ENCODE data around the gene DUSP5. TPM values are rescaled to one million over a fixed set of nuclear protein-coding genes. Genes with fewer than 3 reads are reported as not detected.

The DUSP5 gene
- total RNA-seq, 1 experiment from 2014 or later: 137 TPM

DNA sequence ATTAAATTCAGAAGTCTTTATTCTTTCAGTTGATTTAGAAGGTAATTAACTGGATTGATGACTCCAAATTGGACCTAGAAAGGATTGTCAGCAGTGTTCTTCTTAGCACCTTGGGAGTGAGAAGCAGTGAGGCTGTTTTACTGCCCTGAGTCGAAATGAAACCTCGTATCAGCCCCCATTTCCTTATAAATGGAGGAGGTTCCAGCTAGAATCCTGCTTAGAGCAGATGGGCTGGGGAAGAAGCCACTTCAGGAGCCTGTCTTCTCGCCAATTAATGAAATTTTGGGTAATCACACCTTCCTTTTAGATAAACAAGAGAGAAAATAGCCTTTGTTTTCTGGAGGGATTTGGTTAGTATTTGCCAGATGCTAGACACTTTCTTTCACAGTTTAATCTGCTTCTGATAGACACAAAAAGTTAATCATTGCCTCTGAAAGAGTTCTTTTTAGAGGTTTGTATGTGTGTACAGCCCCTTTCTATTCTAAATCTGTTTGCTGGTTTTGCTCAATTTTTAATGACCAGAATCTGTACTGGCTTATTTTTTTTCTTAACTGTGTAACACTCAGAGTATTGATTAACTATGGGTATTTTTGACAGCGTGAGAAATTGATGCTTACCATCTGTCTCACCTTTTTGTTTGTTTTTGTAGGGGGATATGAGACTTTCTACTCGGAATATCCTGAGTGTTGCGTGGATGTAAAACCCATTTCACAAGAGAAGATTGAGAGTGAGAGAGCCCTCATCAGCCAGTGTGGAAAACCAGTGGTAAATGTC, 4.6 kb downstream of the DUSP5 start:
- Histone ChIP-seq H3K9me3 (ENCODE audit: control insufficient read depth in 1 of 2, insufficient read depth in 1 of 2, low read depth in 1 of 2, low read length in 2 of 2) (no peaks in the 10 kb centered on the region), H3K79me2 (ENCODE audit: insufficient read depth, low read length) (peaks cover 97% of the 10 kb centered on the region), H3K4me3 (replicated peaks in 1 of 2; ENCODE audit: low read depth in 1 of 2, low read length in 2 of 2) (no peak overlapping the region), H4K20me1 (ENCODE audit: insufficient read depth) (peaks cover 66% of the 10 kb centered on the region; the same call in 1 of the 2 replicates), H3K36me3 (ENCODE audit: control insufficient read depth in 1 of 2, insufficient read depth in 2 of 2, low read length in 2 of 2) (peaks cover 38 to 74% of the 10 kb centered on the region in 2 experiments), H3K4me2 (ENCODE audit: low read length) (peak overlapping the region; percentile 90), H3K27ac (ENCODE audit: low read depth, low read length) (peak overlapping the region; percentile 65; the same call in 1 of the 2 replicates), H3K27me3 (ENCODE audit: insufficient read depth, low read length) (no peaks in the 10 kb centered on the region), H3K9ac (ENCODE audit: low read length) (peak overlapping the region; percentile 86), H3K4me1 (ENCODE audit: control insufficient read depth in 1 of 2, insufficient read depth in 2 of 2, low read length in 2 of 2) (peaks cover 45 to 61% of the 10 kb centered on the region in 2 experiments), H3K9me2 (ENCODE audit: insufficient read depth) (no peaks in the 10 kb centered on the region), H2AFZ (ENCODE audit: low read depth, low read length, poor library complexity, severe bottlenecking) (no peak overlapping the region)
- DNase-seq (ENCODE audit: low read depth, low spot score) (no peak), ATAC-seq (no peak)
- CTCF ChIA-PET: no interaction called here
- TF ChIP-seq POLR2A (IDR thresholded peaks at IDR 0.05; ENCODE audit: borderline replicate concordance, extremely low read depth, insufficient read depth, insufficient read length) (no peak), POLR2AphosphoS5 (IDR thresholded peaks at IDR 0.05; ENCODE audit: low read depth, low read length) (peak; percentile 31; the same call in 1 of the 2 replicates)
- RAD21 ChIA-PET (ENCODE audit: low non-redundant PET in 1 of 2, low total read pairs in 2 of 2, uncharacterized antibody in 2 of 2, unreplicated experiment in 2 of 2): interaction anchor here (0.5 to 1.0 kb wide), 2 partner anchors 28 to 197 kb away, joined by 3 read pairs; partner anchors contain the start of gene SMNDC1 (in 1 of the 2)
- no TSS peak for BruUV-seq (replicated peaks)
- intact Hi-C loops (cut with micrococcal nuclease): loop anchor here (5.0 kb wide), 1 partner anchor 100 kb away; no protein-coding TSS in a partner anchor
- POLR2A ChIA-PET: interaction anchor here (0.6 to 24.1 kb wide), 7 partner anchors 10 to 197 kb away, joined by 4 to 438 read pairs (median 7); partner anchors contain the start of gene SMNDC1

DNA sequence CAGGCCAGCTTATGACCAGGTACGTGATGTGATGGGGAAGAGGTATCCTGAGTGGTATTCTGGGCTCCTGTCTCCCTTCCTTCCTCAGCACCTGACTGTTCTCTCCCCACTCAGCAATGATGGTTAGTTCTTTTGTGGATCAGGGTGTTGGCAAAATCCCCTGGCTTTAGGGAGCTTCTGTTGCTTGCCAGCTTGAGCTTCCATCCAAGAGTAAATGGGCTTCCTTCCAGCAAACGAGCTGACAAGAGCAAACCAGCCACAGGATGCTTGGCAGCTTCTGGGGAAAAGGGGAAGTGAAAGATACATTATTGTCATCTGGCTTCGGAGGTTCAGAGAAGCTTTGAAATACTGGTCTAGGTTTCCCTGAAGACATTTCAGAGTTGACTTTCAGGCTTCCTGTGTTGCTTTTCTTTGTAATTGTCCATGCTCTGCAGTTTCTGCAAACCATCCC, 5.2 kb downstream of the DUSP5 start:
- ChIA-PET RAD21 (ENCODE audit: low non-redundant PET in 1 of 2, low total read pairs in 2 of 2, uncharacterized antibody in 2 of 2, unreplicated experiment in 2 of 2) (interaction anchor here (0.5 to 1.0 kb wide), 2 partner anchors 27 to 198 kb away, joined by 3 read pairs; partner anchors contain the start of gene SMNDC1 (in 1 of the 2)), CTCF (no interaction called here), POLR2A (interaction anchor here (1.5 to 24.1 kb wide), 6 partner anchors 10 to 198 kb away, joined by 4 to 438 read pairs (median 8); partner anchors contain the start of gene SMNDC1)
- Histone ChIP-seq H3K4me2 (ENCODE audit: low read length) (peak overlapping the region; percentile 90; the same call in 1 of the 2 replicates), H3K27me3 (ENCODE audit: insufficient read depth, low read length) (no peaks in the 10 kb centered on the region), H3K36me3 (ENCODE audit: control insufficient read depth in 1 of 2, insufficient read depth in 2 of 2, low read length in 2 of 2) (peaks cover 44 to 80% of the 10 kb centered on the region in 2 experiments), H3K79me2 (ENCODE audit: insufficient read depth, low read length) (peaks cover 100% of the 10 kb centered on the region), H3K4me1 (ENCODE audit: control insufficient read depth in 1 of 2, insufficient read depth in 2 of 2, low read length in 2 of 2) (peaks cover 45 to 62% of the 10 kb centered on the region in 2 experiments), H3K9me3 (ENCODE audit: control insufficient read depth in 1 of 2, insufficient read depth in 1 of 2, low read depth in 1 of 2, low read length in 2 of 2) (no peaks in the 10 kb centered on the region), H3K4me3 (replicated peaks in 1 of 2; ENCODE audit: low read depth in 1 of 2, low read length in 2 of 2) (no peak overlapping the region), H3K9ac (ENCODE audit: low read length) (peak overlapping the region; percentile 86; the same call in 1 of the 2 replicates), H3K9me2 (ENCODE audit: insufficient read depth) (no peaks in the 10 kb centered on the region), H2AFZ (ENCODE audit: low read depth, low read length, poor library complexity, severe bottlenecking) (no peak overlapping the region), H3K27ac (ENCODE audit: low read depth, low read length) (no peak overlapping the region; the same call in 1 of the 2 replicates), H4K20me1 (ENCODE audit: insufficient read depth) (peaks cover 69% of the 10 kb centered on the region; the same call in 1 of the 2 replicates)
- TF ChIP-seq ELF1 (IDR thresholded peaks at IDR 0.05; ENCODE audit: borderline replicate concordance, low read depth) (no peak), CEBPB (IDR thresholded peaks at IDR 0.05; ENCODE audit: low read depth) (no peak), EGR1 (IDR thresholded peaks at IDR 0.05; ENCODE audit: low read depth) (no peak), EZH2phosphoT487 (IDR thresholded peaks at IDR 0.05; ENCODE audit: borderline replicate concordance) (no peak), POLR2A (IDR thresholded peaks at IDR 0.05; ENCODE audit: borderline replicate concordance, extremely low read depth, insufficient read depth, insufficient read length) (no peak), POLR2AphosphoS5 (IDR thresholded peaks at IDR 0.05; ENCODE audit: low read depth, low read length) (peak; percentile 64), SIN3A (IDR thresholded peaks at IDR 0.05; ENCODE audit: low read depth) (no peak)
- TF ChIP-seq, protein P1, sequence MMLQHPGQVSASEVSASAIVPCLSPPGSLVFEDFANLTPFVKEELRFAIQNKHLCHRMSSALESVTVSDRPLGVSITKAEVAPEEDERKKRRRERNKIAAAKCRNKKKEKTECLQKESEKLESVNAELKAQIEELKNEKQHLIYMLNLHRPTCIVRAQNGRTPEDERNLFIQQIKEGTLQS (IDR thresholded peaks at IDR 0.05): no peak
- no TSS peak for BruUV-seq (replicated peaks)
- no peak for DNase-seq (ENCODE audit: low read depth, low spot score)
- intact Hi-C loops (cut with micrococcal nuclease): loop anchor here (5.0 kb wide), 1 partner anchor 99 kb away; no protein-coding TSS in a partner anchor
- ATAC-seq: no peak

Measured in HCT116 (cell line).